CD14-positive monocyte (primary cell): ENCODE data around the gene NDUFC2. TPM values are rescaled to one million over a fixed set of nuclear protein-coding genes. Genes with fewer than 3 reads are reported as not detected.

Experiments
- DNase-seq, 3 donors: peaks; one replicate each; pipeline ENCODE4 v3.0.0-alpha.2; 2011 to 2022
- H2AFZ ChIP-seq: 2 replicates; pipeline ENCODE4 v1.6.0; 2012; ENCODE audit warnings: mild to moderate bottlenecking, low read depth, low read length, inconsistent platforms; ENCODE audit not compliant: insufficient read depth, poor library complexity, severe bottlenecking
- H3K27ac ChIP-seq, 2 donors: 1 replicate in 1 of 2; 2 replicates in 1 of 2; pipeline ENCODE4 v1.5.1; 2012 to 2013; ENCODE audit warnings: low read length in 2 of 2, control low read depth in 1 of 2, inconsistent platforms in 1 of 2, low read depth in 1 of 2, mild to moderate bottlenecking in 1 of 2
- H3K27me3 ChIP-seq, 2 donors: one replicate each; pipeline versions ENCODE4 v1.6.0 to v1.6.1; 2011 to 2013; ENCODE audit warnings: low read length in 2 of 2; ENCODE audit not compliant: control insufficient read depth in 2 of 2, insufficient read depth in 2 of 2
- H3K36me3 ChIP-seq, 2 donors: replicated peaks in 1 of 2; 1 replicate in 1 of 2; 2 replicates in 1 of 2; pipeline versions ENCODE4 v1.5.1 to v1.6.1; 2012 to 2013; ENCODE audit warnings: low read length in 2 of 2, control low read depth in 1 of 2, inconsistent platforms in 1 of 2, mild to moderate bottlenecking in 1 of 2; ENCODE audit not compliant: insufficient read depth in 2 of 2, control insufficient read depth in 1 of 2
- H3K4me1 ChIP-seq, 2 donors: 1 replicate in 1 of 2; 2 replicates in 1 of 2; pipeline versions ENCODE4 v1.5.1 to v1.6.1; 2012 to 2013; ENCODE audit warnings: low read length in 2 of 2, control low read depth in 1 of 2, inconsistent platforms in 1 of 2, mild to moderate bottlenecking in 1 of 2, moderate library complexity in 1 of 2; ENCODE audit not compliant: insufficient read depth in 2 of 2, control insufficient read depth in 1 of 2
- H3K4me2 ChIP-seq: replicated peaks from 2 replicates; pipeline ENCODE3; 2012; ENCODE audit warnings: low read length, moderate library complexity, mild to moderate bottlenecking; ENCODE audit not compliant: poor library complexity, severe bottlenecking; ENCODE audit errors: extremely low read depth
- H3K4me3 ChIP-seq, 3 experiments: fragments of 200-600 bp in 1 of 3; sonication (generic) in 1 of 3; replicated peaks in 1 of 3; 1 replicate in 2 of 3; 2 replicates in 1 of 3; pipeline ENCODE4 v1.5.1; 2011 to 2013; ENCODE audit warnings: low read length in 3 of 3, mild to moderate bottlenecking in 3 of 3, control low read depth in 2 of 3, low read depth in 2 of 3, inconsistent platforms in 1 of 3, moderate library complexity in 1 of 3
- H3K79me2 ChIP-seq: 2 replicates; pipeline ENCODE4 v1.6.0; 2012; ENCODE audit warnings: mild to moderate bottlenecking, control low read depth, inconsistent platforms, low read length, moderate library complexity; ENCODE audit not compliant: insufficient read depth
- H3K9ac ChIP-seq: 2 replicates; pipeline ENCODE4 v1.6.0; 2017; ENCODE audit warnings: low read length, mild to moderate bottlenecking; ENCODE audit not compliant: insufficient read depth, poor library complexity, severe bottlenecking
- H3K9me3 ChIP-seq, 2 donors: replicated peaks in 1 of 2; 1 replicate in 1 of 2; 2 replicates in 1 of 2; pipeline versions ENCODE4 v1.5.1 to v1.6.1; 2012 to 2013; ENCODE audit warnings: low read length in 2 of 2, control low read depth in 1 of 2; ENCODE audit not compliant: control insufficient read depth in 1 of 2, insufficient read depth in 1 of 2
- H4K20me1 ChIP-seq: 2 replicates; pipeline ENCODE4 v1.6.0; 2012; ENCODE audit warnings: mild to moderate bottlenecking, low read length, control low read depth, moderate library complexity; ENCODE audit not compliant: insufficient read depth
- H3K27ac Mint-ChIP-seq, 7 donors: one replicate each; pipeline ENCODE4 v1.8.0; 2020; ENCODE audit warnings: mild to moderate bottlenecking in 7 of 7, mixed read lengths in 7 of 7, moderate library complexity in 6 of 7, inconsistent platforms in 2 of 7
- H3K27me3 Mint-ChIP-seq, 3 donors: one replicate each; pipeline ENCODE4 v1.8.0; 2021 to 2022; ENCODE audit warnings: low read depth in 3 of 3, mild to moderate bottlenecking in 3 of 3, mixed read lengths in 3 of 3, moderate library complexity in 3 of 3, inconsistent platforms in 1 of 3
- H3K36me3 Mint-ChIP-seq, 2 donors: one replicate each; pipeline ENCODE4 v1.8.0; 2020; ENCODE audit warnings: mixed read lengths in 2 of 2, inconsistent platforms in 1 of 2, mild to moderate bottlenecking in 1 of 2
- H3K4me1 Mint-ChIP-seq: one replicate; pipeline ENCODE4 v1.8.0; 2020; ENCODE audit warnings: mild to moderate bottlenecking, mixed read lengths
- H3K4me3 Mint-ChIP-seq, 2 donors: one replicate each; pipeline ENCODE4 v1.8.0; 2020; ENCODE audit warnings: mild to moderate bottlenecking in 2 of 2, mixed read lengths in 2 of 2, moderate library complexity in 1 of 2
- H3K9me3 Mint-ChIP-seq, 7 donors: one replicate each; pipeline ENCODE4 v1.8.0; 2020 to 2022; ENCODE audit warnings: mixed read lengths in 7 of 7, mild to moderate bottlenecking in 6 of 7, moderate library complexity in 6 of 7, inconsistent platforms in 2 of 7
- WGBS: methylation state at CpG from one replicate; pipeline ENCODE4 v1.1.5; 2013; ENCODE audit warnings: missing lambda C conversion rate; ENCODE audit not compliant: insufficient coverage; 5-methylcytosine and 5-hydroxymethylcytosine counted together
- intact Hi-C, 2 donors: fragments of 100-400 bp; cut with micrococcal nuclease; formaldehyde crosslinking; loops; one replicate each; pipeline versions ENCODE4 v1.15.0 to v1.15.1; 2023
- polyA plus RNA-seq, 3 donors: library from polyadenylated mRNA; depleted of rRNA in 1 of 3; unstranded in 2 of 3; stranded (reverse) in 1 of 3; fragments of 300-500 nt in 2 of 3; fragments of >200 nt in 1 of 3; fragmentation: Illumina TruSeq in 2 of 3; gene quantifications; 1 replicate in 2 of 3; 2 replicates in 1 of 3; pipeline ENCODE4 v1.2.3, GENCODE V29; 2012 to 2021
- TF ChIP-seq, protein P1 (sequence below): fragments of 200-600 bp; IDR thresholded peaks from one replicate; pipeline ENCODE4 v1.8.0; 2022; ENCODE audit warnings: antibody characterized with exemption, mild to moderate bottlenecking

NDUFC2 gene
- polyA plus RNA-seq, 3 donors, result 47.7 to 219 (median 209) TPM

DNA sequence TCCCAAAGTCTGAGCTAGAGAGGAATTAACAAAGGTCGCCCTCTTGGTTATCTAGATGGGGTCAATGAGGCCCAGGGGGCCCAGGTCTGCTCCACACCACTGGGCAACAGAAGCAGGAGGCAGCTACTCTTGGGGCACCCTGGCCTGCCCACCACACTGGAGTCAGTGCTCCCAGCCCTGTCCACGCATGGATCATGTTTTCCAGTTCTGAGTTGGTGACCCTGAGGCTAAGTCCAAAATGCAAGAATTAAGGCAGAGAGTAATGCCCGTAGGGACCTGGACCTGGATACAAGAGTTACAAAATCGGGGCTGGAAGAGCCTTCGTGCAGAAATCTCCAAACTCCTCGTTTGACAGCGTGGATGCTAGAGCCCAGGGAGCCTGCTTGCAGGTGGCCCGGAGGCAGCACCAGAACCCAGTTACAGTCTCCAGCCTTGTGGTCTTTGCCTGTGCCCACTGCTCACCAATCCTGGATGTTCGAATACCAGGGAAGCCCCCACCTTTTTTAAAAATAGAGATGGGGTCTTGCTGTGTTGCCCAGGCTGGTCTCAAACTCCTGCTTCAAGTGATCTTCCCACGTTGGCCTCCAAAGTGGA lies 22.1 kb downstream of the NDUFC2 start:
- intact Hi-C loops, result no loop called here
- H3K4me1 Mint-ChIP-seq, result no peaks in the 10 kb centered on the region
- TF ChIP-seq, protein P1, sequence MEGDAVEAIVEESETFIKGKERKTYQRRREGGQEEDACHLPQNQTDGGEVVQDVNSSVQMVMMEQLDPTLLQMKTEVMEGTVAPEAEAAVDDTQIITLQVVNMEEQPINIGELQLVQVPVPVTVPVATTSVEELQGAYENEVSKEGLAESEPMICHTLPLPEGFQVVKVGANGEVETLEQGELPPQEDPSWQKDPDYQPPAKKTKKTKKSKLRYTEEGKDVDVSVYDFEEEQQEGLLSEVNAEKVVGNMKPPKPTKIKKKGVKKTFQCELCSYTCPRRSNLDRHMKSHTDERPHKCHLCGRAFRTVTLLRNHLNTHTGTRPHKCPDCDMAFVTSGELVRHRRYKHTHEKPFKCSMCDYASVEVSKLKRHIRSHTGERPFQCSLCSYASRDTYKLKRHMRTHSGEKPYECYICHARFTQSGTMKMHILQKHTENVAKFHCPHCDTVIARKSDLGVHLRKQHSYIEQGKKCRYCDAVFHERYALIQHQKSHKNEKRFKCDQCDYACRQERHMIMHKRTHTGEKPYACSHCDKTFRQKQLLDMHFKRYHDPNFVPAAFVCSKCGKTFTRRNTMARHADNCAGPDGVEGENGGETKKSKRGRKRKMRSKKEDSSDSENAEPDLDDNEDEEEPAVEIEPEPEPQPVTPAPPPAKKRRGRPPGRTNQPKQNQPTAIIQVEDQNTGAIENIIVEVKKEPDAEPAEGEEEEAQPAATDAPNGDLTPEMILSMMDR, result no peak
- no peaks in the 10 kb centered on the region for H3K27me3 Mint-ChIP-seq
- H4K20me1 ChIP-seq, result no peaks in the 10 kb centered on the region
- H3K79me2 ChIP-seq, result no peaks in the 10 kb centered on the region
- H3K36me3 ChIP-seq, result no peaks in the 10 kb centered on the region
- H3K9ac ChIP-seq, result no peak overlapping the region
- no peaks in the 10 kb centered on the region for H3K27me3 ChIP-seq
- no peak overlapping the region for H3K4me3 Mint-ChIP-seq
- H3K4me2 ChIP-seq, result no peak overlapping the region
- WGBS, result 83% methylated on average over 8 of the region's 10 CpGs
- H3K4me3 ChIP-seq, result no peak overlapping the region
- no peaks in the 10 kb centered on the region for H3K4me1 ChIP-seq
- H3K9me3 Mint-ChIP-seq, result no peaks in the 10 kb centered on the region
- no peak overlapping the region for H2AFZ ChIP-seq
- no peaks in the 10 kb centered on the region for H3K9me3 ChIP-seq
- DNase-seq, result no peak
- no peak overlapping the region for H3K27ac Mint-ChIP-seq
- H3K36me3 Mint-ChIP-seq, result peaks cover 0 to 3% of the 10 kb centered on the region in 2 donors
- no peak overlapping the region for H3K27ac ChIP-seq

DNA sequence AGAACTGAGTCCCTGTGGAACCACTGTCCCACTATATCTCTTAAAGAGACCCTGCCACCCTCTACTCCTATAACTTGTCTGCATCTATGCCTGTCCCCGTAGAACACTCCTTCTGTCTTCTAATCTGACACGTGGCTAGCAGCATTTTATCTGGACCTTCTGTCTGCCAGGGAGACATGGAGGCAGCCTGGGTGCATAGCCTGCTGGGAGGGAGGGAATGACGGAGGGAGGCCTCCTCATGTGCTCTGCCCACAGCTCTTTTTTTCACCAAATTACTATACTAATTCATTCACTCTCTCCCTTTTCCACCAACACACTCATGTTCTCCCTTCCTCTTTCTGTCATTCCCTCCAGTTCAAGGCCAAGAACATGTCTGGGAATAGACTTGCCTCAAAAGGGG lies 23.6 kb downstream of the NDUFC2 start:
- no peaks in the 10 kb centered on the region for H3K36me3 ChIP-seq

More for the DNA sequence above, 23.6 kb downstream of the NDUFC2 start:
- H2AFZ ChIP-seq, result no peak overlapping the region
- no peak overlapping the region for H3K9ac ChIP-seq
- Mint-ChIP-seq H3K36me3 (peaks cover 0 to 3% of the 10 kb centered on the region in 2 donors), H3K4me3 (no peak overlapping the region), H3K4me1 (peaks cover 1% of the 10 kb centered on the region), H3K27ac (peak overlapping the region in 1 of 7 donors; percentile 42), H3K27me3 (no peaks in the 10 kb centered on the region), H3K9me3 (no peaks in the 10 kb centered on the region)
- no peak for DNase-seq
- H4K20me1 ChIP-seq, result no peaks in the 10 kb centered on the region
- H3K9me3 ChIP-seq, result no peaks in the 10 kb centered on the region
- TF ChIP-seq, protein P1, result no peak
- intact Hi-C loops, result no loop called here
- H3K4me3 ChIP-seq, result no peak overlapping the region
- H3K4me1 ChIP-seq, result no peaks in the 10 kb centered on the region
- no peaks in the 10 kb centered on the region for H3K27me3 ChIP-seq
- 93% methylated on average over 2 of the region's 3 CpGs for WGBS
- H3K79me2 ChIP-seq, result no peaks in the 10 kb centered on the region
- H3K4me2 ChIP-seq, result no peak overlapping the region
- H3K27ac ChIP-seq, result no peak overlapping the region
